Measurements from ENCODE around the gene CRAT. TPM values are rescaled to one million over a fixed set of nuclear protein-coding genes. Genes with fewer than 3 reads are reported as not detected.

The CRAT gene
- total RNA-seq, 4 donors from 2014 or later = 137 to 167 (median 144) TPM

- Histone ChIP-seq H3K9me3 (no peaks in the 10 kb centered on the region), H3K4me3 (peak overlapping the region; percentile 51 to 77 (median 56)), H3K4me1 (peaks cover 80 to 86% of the 10 kb centered on the region in 2 donors), H3K27ac (peak overlapping the region; percentile 95 to 100 (median 98)), H3K27me3 (no peaks in the 10 kb centered on the region), H3K36me3 (peaks cover 0 to 11% of the 10 kb centered on the region in 2 donors)
- DNase-seq (peak; percentile 54 to 66), ATAC-seq (no peak)
- TF ChIP-seq CTCF (IDR thresholded peaks at IDR 0.05 in 4 of 5, conservative IDR thresholded peaks at IDR 0.05 in 1 of 5) = no peak
- peak in 1 of 2 donors; percentile 20 for TF ChIP-seq POLR2A (IDR thresholded peaks at IDR 0.05)
- in situ Hi-C loops (cut with MboI; ENCODE audit: low sequenced_read_pairs in 4 of 4) (loop anchor here in 2 of 4 donors (25.0 kb wide), 2 partner anchors 346 to 646 kb away; no protein-coding TSS in a partner anchor), intact Hi-C loops (cut with DNase I; ENCODE audit: low total_unique reads) (loop anchor here (2.0 kb wide), 3 partner anchors 33 to 341 kb away; no protein-coding TSS in a partner anchor)
These were observed 30.8 kb upstream of the CRAT start for GRCh38 chr9:129141066-129142041.

- peak in 1 of 2 donors; percentile 46 for DNase-seq
- peaks cover 0 to 17% of the 10 kb centered on the region in 2 donors for H3K36me3 ChIP-seq
- intact Hi-C loops (cut with DNase I; ENCODE audit: low total_unique reads) (loop anchor here (2.0 kb wide), 2 partner anchors 272 to 342 kb away; no protein-coding TSS in a partner anchor), in situ Hi-C loops (cut with MboI; ENCODE audit: low sequenced_read_pairs in 4 of 4) (loop anchor here in 2 of 4 donors (25.0 kb wide), 2 partner anchors 347 to 647 kb away; no protein-coding TSS in a partner anchor)
- H3K9me3 ChIP-seq = no peaks in the 10 kb centered on the region
- peak overlapping the region; percentile 95 to 100 (median 98) for H3K27ac ChIP-seq
- TF ChIP-seq POLR2A (IDR thresholded peaks at IDR 0.05) = no peak
- TF ChIP-seq CTCF (IDR thresholded peaks at IDR 0.05 in 4 of 5, conservative IDR thresholded peaks at IDR 0.05 in 1 of 5) = no peak
- H3K4me3 ChIP-seq = peak overlapping the region; percentile 51 to 77 (median 56)
- peak in 1 of 2 donors; percentile 7 for ATAC-seq
- H3K27me3 ChIP-seq = no peaks in the 10 kb centered on the region
- H3K4me1 ChIP-seq = peaks cover 72 to 78% of the 10 kb centered on the region in 2 donors
These were observed 29.9 kb upstream of the CRAT start for GRCh38 chr9:129140397-129141065.

- Histone ChIP-seq H3K36me3 (peaks cover 0 to 22% of the 10 kb centered on the region in 2 donors), H3K27me3 (no peaks in the 10 kb centered on the region), H3K4me3 (peak overlapping the region; percentile 51 to 77 (median 56)), H3K9me3 (no peaks in the 10 kb centered on the region), H3K4me1 (peaks cover 67 to 72% of the 10 kb centered on the region in 2 donors), H3K27ac (peak overlapping the region; percentile 95 to 100 (median 98))
- TF ChIP-seq POLR2A (IDR thresholded peaks at IDR 0.05) = peak; percentile 36 to 60
- no peak for TF ChIP-seq CTCF (IDR thresholded peaks at IDR 0.05 in 4 of 5, conservative IDR thresholded peaks at IDR 0.05 in 1 of 5)
- in situ Hi-C loops (cut with MboI; ENCODE audit: low sequenced_read_pairs in 4 of 4) = loop anchor here (5.0 to 25.0 kb wide), 7 partner anchors 347 to 655 kb away; no protein-coding TSS in a partner anchor
- intact Hi-C loops (cut with DNase I; ENCODE audit: low total_unique reads) = loop anchor here (1.0 to 5.0 kb wide), 5 partner anchors 115 to 642 kb away; no protein-coding TSS in a partner anchor
- ATAC-seq (peak; percentile 82 to 86), DNase-seq (peak; percentile 96 to 97)
These were observed 29.4 kb upstream of the CRAT start for GRCh38 chr9:129139993-129140396.

- DNase-seq (peak; percentile 71 to 82), ATAC-seq (peak; percentile 64)
- TF ChIP-seq POLR2A (IDR thresholded peaks at IDR 0.05) (no peak), CTCF (IDR thresholded peaks at IDR 0.05 in 4 of 5, conservative IDR thresholded peaks at IDR 0.05 in 1 of 5) (peak; percentile 95 to 96 (median 96))
- H3K36me3 ChIP-seq = peaks cover 0 to 26% of the 10 kb centered on the region in 2 donors
- intact Hi-C loops (cut with DNase I; ENCODE audit: low total_unique reads) (loop anchor here (1.0 to 5.0 kb wide), 3 partner anchors 115 to 643 kb away; no protein-coding TSS in a partner anchor), in situ Hi-C loops (cut with MboI; ENCODE audit: low sequenced_read_pairs in 4 of 4) (loop anchor here (5.0 to 25.0 kb wide), 7 partner anchors 348 to 655 kb away; no protein-coding TSS in a partner anchor)
- peak overlapping the region; percentile 51 to 58 (median 52) for H3K4me3 ChIP-seq
- no peaks in the 10 kb centered on the region for H3K27me3 ChIP-seq
- H3K27ac ChIP-seq = peak overlapping the region; percentile 95 to 100 (median 98)
- H3K4me1 ChIP-seq = peaks cover 62 to 68% of the 10 kb centered on the region in 2 donors
- no peaks in the 10 kb centered on the region for H3K9me3 ChIP-seq
These were observed 28.8 kb upstream of the CRAT start for GRCh38 chr9:129139233-129139992.

Measured in gastrocnemius medialis (tissue), 4 donors.